Sigmoid colon (tissue), 7 donors: ENCODE data around the gene MARS1. TPM values are rescaled to one million over a fixed set of nuclear protein-coding genes. Genes with fewer than 3 reads are reported as not detected.

Experiments used
- DNase-seq: peaks from one replicate; pipeline ENCODE4 v3.0.0-alpha.2; 2019
- H3K27ac ChIP-seq, 4 donors: fragments of 200-600 bp; sonication (generic); one replicate each; pipeline ENCODE4 v1.5.1; 2016 to 2019; ENCODE audit warnings: mild to moderate bottlenecking in 1 of 4
- H3K27me3 ChIP-seq, 3 donors: fragments of 200-600 bp; sonication (generic); one replicate each; pipeline ENCODE4 v1.5.1; 2019; ENCODE audit warnings: mild to moderate bottlenecking in 1 of 3
- H3K36me3 ChIP-seq, 4 donors: fragments of 200-600 bp; sonication (generic); one replicate each; pipeline ENCODE4 v1.5.1; 2016 to 2019
- H3K4me1 ChIP-seq, 4 donors: fragments of 200-600 bp; sonication (generic); one replicate each; pipeline ENCODE4 v1.5.1; 2017 to 2019
- H3K4me3 ChIP-seq, 4 donors: fragments of 200-600 bp; sonication (generic); one replicate each; pipeline ENCODE4 v1.5.1; 2017 to 2019; ENCODE audit warnings: mild to moderate bottlenecking in 2 of 4, moderate library complexity in 1 of 4
- H3K9me3 ChIP-seq, 4 donors: fragments of 200-600 bp in 3 of 4; sonication (generic) in 3 of 4; one replicate each; pipeline versions ENCODE4 v1.5.1 to v1.6.1; 2013 to 2019
- CTCF ChIP-seq, 4 experiments: fragments of 450-650 bp in 3 of 4; fragments of 200-600 bp in 1 of 4; IDR thresholded peaks; one replicate each; pipeline ENCODE4 v1.5.1; 2016 to 2019; ENCODE audit warnings: antibody characterized with exemption in 4 of 4, mild to moderate bottlenecking in 3 of 4, moderate library complexity in 2 of 4
- EP300 ChIP-seq, 4 donors: sonication (generic); formaldehyde crosslinking; IDR thresholded peaks; one replicate each; pipeline ENCODE4 v1.6.1; 2017; ENCODE audit warnings: antibody characterized with exemption in 4 of 4
- POLR2A ChIP-seq, 2 donors: fragments of 450-650 bp; IDR thresholded peaks; one replicate each; pipeline ENCODE4 v1.6.1; 2016; ENCODE audit warnings: antibody characterized with exemption in 2 of 2, mild to moderate bottlenecking in 2 of 2, moderate library complexity in 2 of 2
- POLR2AphosphoS5 ChIP-seq, 4 donors: sonication (generic); formaldehyde crosslinking; IDR thresholded peaks; one replicate each; pipeline ENCODE4 v1.6.1; 2017; ENCODE audit warnings: antibody characterized with exemption in 4 of 4
- WGBS, 2 donors: extraction: QIAGEN DNeasy Blood & Tissue Kit; methylation state at CpG; one replicate each; pipeline ENCODE4 v1.1.7; 2013; 5-methylcytosine and 5-hydroxymethylcytosine counted together
- intact Hi-C: fragments of 100-400 bp; cut with DNase I; formaldehyde crosslinking; loops from one replicate; pipeline ENCODE4 v1.15.1; 2023
- polyA plus RNA-seq, 3 donors: library from polyadenylated mRNA; stranded (reverse); fragments of 200-250 nt; gene quantifications; one replicate each; pipeline ENCODE4 v1.2.3, GENCODE V29; 2013
- total RNA-seq, 4 donors: library from RNA; depleted of rRNA; stranded (reverse); fragments of >200 nt; gene quantifications; one replicate each; pipeline ENCODE4 v1.1.0, GENCODE V29; 2016
- donor health status: healthy with polysubstance abuse.
- donor health status: Bipolar disorder and iron deficiency.
- donor health status: healthy.

MARS1 gene
- total and polyA plus RNA-seq, 7 donors: 22.9 to 86.2 (median 51.5) TPM

GRCh38 chr12:57523706-57524614 lies 36.1 kb downstream of the MARS1 start:
- Histone ChIP-seq H3K27ac (peak overlapping the region; percentile 95 to 100 (median 98)), H3K36me3 (peaks cover 30 to 52% (median 40%) of the 10 kb centered on the region in 4 donors), H3K4me1 (peaks cover 0 to 55% (median 48%) of the 10 kb centered on the region in 4 donors), H3K27me3 (no peaks in the 10 kb centered on the region), H3K4me3 (peak overlapping the region; percentile 79 to 94 (median 82)), H3K9me3 (no peaks in the 10 kb centered on the region)
- no peak for TF ChIP-seq POLR2AphosphoS5 (IDR thresholded peaks at IDR 0.05)
- TF ChIP-seq EP300 (IDR thresholded peaks at IDR 0.05): no peak
- TF ChIP-seq CTCF (IDR thresholded peaks at IDR 0.05): no peak
- TF ChIP-seq POLR2A (IDR thresholded peaks at IDR 0.05): no peak
- WGBS, 2 donors: 70 to 73% methylated on average over 14 of the region's 14 CpGs
- no peak for DNase-seq
- intact Hi-C loops: loop anchor here (5.0 kb wide), 3 partner anchors 37 to 1407 kb away; partner anchors contain the start of genes ARHGEF25, MARS1, RPL41 and ZC3H10

GRCh38 chr12:57524814-57525614 lies 37.1 kb downstream of the MARS1 start:
- Histone ChIP-seq H3K27me3 (no peaks in the 10 kb centered on the region), H3K9me3 (no peaks in the 10 kb centered on the region), H3K4me3 (no peak overlapping the region), H3K27ac (peak overlapping the region; percentile 95 to 100 (median 98)), H3K4me1 (peaks cover 0 to 47% (median 43%) of the 10 kb centered on the region in 4 donors), H3K36me3 (peaks cover 30 to 62% (median 46%) of the 10 kb centered on the region in 4 donors)
- TF ChIP-seq EP300 (IDR thresholded peaks at IDR 0.05): no peak
- TF ChIP-seq POLR2AphosphoS5 (IDR thresholded peaks at IDR 0.05): no peak
- TF ChIP-seq CTCF (IDR thresholded peaks at IDR 0.05): no peak
- TF ChIP-seq POLR2A (IDR thresholded peaks at IDR 0.05): no peak
- 55 to 73% methylated on average over 11 of the region's 11 CpGs for WGBS, 2 donors
- DNase-seq: no peak
- intact Hi-C loops: loop anchor here (5.0 kb wide), 3 partner anchors 38 to 1408 kb away; partner anchors contain the start of genes ARHGEF25, MARS1, RPL41 and ZC3H10

GRCh38 chr12:57525615-57526383 lies 37.9 kb downstream of the MARS1 start:
- TF ChIP-seq EP300 (IDR thresholded peaks at IDR 0.05) (no peak), POLR2AphosphoS5 (IDR thresholded peaks at IDR 0.05) (no peak), POLR2A (IDR thresholded peaks at IDR 0.05) (no peak), CTCF (IDR thresholded peaks at IDR 0.05) (no peak)
- intact Hi-C loops: no loop called here
- Histone ChIP-seq H3K9me3 (no peaks in the 10 kb centered on the region), H3K4me3 (no peak overlapping the region), H3K4me1 (peaks cover 0 to 46% (median 42%) of the 10 kb centered on the region in 4 donors), H3K36me3 (peaks cover 30 to 70% (median 54%) of the 10 kb centered on the region in 4 donors), H3K27ac (peak overlapping the region in 2 of 4 donors; percentile 4 to 20), H3K27me3 (no peaks in the 10 kb centered on the region)
- DNase-seq: no peak
- WGBS, 2 donors: 84 to 88% methylated on average over 16 of the region's 16 CpGs

- TF ChIP-seq POLR2A (IDR thresholded peaks at IDR 0.05) (no peak), POLR2AphosphoS5 (IDR thresholded peaks at IDR 0.05) (no peak), EP300 (IDR thresholded peaks at IDR 0.05) (no peak), CTCF (IDR thresholded peaks at IDR 0.05) (no peak)
- DNase-seq: no peak
- peaks cover 0 to 38% (median 34%) of the 10 kb centered on the region in 4 donors for H3K4me1 ChIP-seq
- intact Hi-C loops: no loop called here
- H3K27me3 ChIP-seq: no peaks in the 10 kb centered on the region
- H3K27ac ChIP-seq: no peak overlapping the region
- H3K36me3 ChIP-seq: peaks cover 34 to 78% (median 62%) of the 10 kb centered on the region in 4 donors
- 85 to 88% methylated on average over 4 of the region's 4 CpGs for WGBS, 2 donors
- no peaks in the 10 kb centered on the region for H3K9me3 ChIP-seq
- H3K4me3 ChIP-seq: no peak overlapping the region
Observed at GRCh38 chr12:57526477-57527126, 38.7 kb downstream of the MARS1 start.
